Measurements from ENCODE around the gene ARFGEF2.

DNA sequence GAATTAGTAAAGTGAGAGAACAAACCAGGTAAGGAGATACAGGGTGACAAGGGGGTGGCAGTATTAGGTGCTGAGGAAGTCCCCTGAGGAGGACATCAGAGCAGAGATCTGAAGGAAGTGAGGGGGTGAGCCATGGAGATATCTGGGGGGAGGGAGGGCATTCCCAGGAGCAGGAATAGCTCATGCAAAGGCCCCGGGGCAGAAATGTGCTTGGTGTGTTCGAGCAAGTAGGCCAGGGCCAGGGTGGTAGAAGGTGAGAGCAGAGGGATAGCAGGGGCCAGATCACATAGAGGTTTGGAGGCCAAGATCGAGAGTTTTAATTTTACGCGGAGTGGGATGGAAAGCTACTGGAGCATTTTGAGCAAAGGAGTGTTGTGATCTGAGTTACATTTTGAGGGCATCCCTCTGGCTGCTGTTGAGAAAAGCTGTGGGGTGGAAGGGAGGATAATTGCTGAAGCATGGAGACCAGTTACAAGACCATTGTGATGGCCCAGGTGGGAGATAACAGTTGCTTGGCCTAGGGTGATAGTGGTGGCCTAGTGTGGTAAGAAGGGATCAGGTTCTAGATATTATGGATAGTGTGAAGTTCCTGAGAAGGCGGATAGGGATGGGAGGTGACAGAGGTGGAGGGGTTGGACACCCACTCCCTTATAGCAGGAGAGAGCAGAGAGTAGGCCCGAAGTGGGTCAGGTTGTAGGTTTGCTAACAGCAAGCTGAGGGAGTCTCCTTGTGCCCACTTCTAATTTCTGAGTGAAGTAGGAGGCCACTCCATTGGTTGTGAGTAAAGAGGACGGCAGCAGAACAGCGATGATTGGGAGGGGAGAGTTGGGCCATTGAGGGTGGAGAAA, 10.2 kb downstream of the ARFGEF2 start:
- TF ChIP-seq ZNF274 (IDR thresholded peaks at IDR 0.05; ENCODE audit: low read depth, low read length) = no peak
- TF ChIP-seq YY1 (IDR thresholded peaks at IDR 0.05; ENCODE audit: insufficient read depth, insufficient read length) = no peak
